ENCODE data around the gene NPIPA3.
"Not testable (repeated sequence)": the region's sequence is repeated elsewhere in the genome, so short reads cannot be mapped to it uniquely, and the experiment has no call there.

Gene NPIPA3

DNA sequence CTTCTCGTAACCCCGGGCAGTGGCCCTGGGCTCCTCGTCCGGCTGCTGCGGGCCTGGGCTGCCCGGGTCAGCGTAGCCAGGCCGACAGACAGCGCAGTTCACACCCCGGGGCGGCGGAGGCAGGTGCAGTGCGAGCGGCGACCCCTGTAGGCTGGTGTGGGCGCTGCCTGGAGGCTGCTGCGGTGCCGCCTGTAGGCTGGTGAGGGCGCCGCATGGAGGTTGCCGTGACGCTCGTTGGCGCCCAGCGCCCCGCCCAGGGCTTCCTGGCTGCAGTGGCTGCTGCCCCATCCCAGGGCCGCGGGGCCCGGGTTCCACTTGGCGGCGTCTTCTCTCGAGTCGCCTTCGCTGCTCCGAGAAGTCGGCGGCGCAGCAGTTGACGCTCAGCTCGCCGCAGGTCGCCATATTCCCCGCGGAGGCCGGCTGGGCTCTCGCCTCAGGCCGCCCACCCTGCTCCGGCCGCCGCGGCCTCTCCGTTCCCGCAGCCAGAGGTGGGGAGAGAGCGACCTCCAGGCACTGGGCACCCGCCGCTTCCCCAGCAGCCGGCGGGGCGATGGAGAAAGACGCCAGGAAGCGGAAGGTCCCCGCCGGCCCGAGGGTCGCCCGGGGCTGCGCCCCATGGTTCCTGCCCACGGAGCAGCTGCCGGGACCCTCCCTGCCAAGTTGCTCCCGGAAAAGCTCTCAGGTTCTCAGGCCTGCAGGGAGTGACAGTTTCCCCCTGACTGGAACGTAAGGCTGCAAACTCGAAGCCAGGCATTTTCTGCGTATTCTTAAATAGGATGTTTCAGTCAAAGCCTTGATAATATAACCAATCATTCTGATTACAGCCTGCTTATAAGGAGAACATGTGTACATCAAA is at the start of gene NPIPA3:
TSS of gene NPIPA3 (plus strand) at position 256 of the 856 bp plus-strand sequence. CDS start 5,533 bp downstream, outside the sequence.
- DNase-seq: not testable (repeated sequence)

DNA sequence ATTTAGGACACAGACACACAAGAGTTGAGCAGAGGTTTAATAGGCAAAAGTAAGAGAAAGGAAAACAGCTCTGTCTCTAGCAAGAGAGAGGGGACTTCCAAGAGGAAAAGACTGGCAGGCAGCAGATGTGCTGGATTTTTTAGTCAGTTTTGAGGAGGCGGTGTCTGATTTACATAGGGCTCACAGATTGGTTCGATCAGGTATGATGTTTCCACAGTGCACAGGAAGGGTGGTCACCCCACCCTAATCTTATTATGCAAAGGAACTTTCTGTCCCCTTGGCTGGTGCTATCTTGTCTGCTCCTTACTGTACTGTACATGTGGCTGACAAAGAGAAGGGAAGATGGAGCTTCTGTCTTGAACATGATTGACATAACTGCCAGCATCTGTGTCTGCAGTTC is 45.1 kb upstream of the NPIPA3 start:
- peak; percentile 93 for DNase-seq

DNA sequence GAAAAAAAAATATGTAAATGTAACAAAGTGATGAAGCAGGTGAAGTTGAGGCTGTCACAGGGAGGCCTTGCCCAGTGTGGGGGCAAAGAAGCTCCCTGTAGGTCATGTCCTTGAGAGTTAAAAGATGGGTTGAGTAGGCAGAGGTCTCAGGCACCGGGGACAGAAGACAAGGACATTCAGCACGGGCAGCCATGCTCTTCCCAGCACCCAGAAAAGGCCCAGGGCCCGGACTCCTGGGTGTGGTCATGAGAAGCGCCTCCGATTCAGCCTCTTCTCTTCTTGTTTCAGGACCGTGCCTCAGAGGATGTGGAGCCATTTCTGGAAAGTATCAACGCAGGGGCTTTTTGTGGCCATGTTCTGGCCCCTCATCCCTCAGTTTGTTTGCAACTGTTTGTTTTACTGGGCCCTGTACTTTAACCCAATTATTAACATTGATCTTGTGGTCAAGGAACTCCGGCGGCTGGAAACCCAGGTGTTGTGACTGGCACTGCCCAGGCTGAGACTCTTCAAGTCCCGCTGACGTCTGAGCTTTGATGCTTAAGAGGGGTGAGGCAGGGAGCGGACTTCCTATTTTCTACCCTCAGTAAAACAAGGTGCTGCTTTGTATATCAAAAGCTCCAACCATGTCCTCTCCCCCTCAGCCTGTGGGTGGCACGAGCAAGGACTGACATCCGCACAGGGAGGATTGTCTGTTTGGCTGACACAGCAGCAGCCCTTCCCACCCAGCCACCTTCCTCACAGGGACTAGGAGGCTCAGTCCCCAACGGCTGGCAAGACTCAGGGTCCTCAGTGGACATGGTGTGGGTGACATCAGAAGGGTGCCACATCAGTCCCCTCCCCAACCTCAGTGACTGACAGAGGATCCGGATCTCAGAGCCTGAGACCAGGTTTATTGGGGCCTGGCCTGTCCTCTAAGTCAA is 35.6 kb upstream of the NPIPA3 start:
- no peak for DNase-seq

DNA sequence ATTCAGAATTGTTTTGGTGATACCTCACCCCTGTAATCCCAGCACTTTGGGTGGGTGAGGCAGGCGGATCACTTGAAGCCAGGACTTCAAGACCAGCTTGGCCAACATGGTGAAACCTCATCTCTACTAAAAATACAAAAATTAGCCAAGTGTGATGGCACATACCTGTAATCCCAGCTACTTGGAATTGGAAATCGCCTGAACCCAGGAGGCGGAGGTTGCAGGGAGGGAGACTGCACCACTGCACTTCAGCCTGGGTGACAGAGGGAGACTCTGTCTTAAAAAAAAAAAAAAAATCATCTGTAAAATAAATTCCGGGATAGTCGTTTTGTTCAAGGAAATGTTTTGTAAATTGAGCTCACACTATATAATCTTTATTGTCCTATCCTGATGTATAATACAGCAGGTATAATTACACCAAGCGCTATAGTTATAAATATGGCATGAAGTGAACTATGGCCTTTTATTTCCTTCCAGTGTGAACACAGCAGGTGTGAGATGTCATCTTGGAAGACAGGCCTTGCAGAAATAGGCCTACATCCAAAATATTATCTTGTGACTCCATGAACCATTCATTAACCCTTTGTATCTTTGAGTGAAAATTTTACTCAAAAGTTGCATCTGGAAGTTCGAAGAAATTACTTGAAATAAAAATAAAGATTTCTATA is 34.5 kb upstream of the NPIPA3 start:
- DNase-seq: no peak

DNA sequence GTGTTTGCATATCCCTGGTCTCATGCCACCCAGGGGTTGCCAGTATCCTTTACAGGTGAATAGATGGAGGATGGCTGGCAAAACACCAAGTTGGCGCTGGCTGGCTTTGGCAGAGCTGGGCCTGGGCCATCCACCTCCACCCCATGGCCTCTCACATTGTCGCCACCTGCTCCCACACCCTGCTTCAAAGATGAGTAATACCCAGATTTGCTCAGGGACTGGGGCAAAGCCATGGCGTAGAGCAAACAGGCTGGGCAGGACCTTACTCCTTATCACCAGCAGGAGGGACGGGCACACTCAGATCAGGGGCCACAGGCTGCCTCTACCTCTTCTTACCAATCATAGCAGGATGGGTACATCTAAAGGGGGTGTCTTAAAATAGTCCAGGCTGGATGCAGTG is 33.4 kb upstream of the NPIPA3 start:
- DNase-seq: peak; percentile 17

DNA sequence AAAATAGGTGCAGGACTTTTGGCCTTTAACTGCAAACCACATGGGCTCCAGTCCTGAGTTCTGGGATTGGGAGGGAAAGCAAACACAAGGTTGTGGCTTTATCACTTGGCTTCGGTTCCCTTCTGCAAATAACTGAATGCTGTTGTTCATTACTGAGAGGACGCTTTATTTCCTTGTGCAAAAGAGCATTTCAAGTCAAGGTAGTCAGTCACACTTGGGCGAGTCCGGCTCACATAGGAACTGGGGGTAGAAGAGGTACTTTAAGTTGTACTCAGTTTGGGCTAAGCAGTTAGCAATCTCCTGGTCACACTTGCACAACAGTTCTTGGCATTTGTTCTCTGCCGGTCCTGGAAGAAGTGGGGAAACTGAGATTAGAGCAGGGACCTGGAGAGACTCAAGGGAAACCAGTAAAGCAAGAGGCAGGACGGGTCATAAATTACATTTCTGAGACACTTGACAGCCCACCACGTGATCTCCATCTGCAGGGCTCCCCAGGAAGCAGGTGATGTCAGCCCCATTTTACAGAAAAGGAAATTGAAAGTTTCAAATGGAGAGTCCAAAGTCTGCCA is 30.7 kb upstream of the NPIPA3 start:
- no peak for DNase-seq

DNA sequence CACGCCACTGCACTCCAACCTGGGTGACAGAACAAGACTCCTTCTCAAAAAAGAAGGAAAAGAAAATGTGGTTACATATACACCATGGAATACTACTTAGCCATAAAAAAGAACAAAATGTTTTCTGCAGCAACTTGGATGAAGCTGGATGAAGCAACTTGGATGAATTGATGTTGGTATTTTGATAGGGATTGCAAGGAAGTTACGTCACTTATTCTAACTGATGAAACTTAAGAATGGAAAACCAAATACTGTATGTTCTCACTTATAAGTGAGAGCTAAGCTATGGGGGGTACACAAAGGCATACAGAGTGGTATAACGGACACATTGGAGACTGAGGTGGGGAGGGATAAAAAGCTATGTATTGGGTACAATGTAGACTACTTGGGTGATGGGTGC is 26.6 kb upstream of the NPIPA3 start:
- no peak for DNase-seq

DNA sequence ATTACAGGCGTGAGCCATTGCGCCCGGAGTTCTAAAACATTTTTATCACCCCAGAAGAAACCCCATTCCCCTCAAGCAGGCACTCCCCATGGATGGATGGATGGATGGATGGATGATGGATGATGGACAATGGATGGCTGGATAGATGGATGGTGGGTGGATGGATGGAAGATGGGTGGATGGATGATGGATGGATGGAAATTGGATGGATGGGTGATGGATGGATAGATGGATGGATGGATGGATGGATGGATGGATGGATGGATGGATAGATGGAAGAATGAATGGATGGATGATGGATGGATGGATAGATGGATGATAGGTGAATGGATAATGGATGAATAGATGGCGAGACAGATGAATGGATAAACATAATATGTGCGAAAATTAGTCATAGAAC is 25.6 kb upstream of the NPIPA3 start:
- no peak for DNase-seq

DNA sequence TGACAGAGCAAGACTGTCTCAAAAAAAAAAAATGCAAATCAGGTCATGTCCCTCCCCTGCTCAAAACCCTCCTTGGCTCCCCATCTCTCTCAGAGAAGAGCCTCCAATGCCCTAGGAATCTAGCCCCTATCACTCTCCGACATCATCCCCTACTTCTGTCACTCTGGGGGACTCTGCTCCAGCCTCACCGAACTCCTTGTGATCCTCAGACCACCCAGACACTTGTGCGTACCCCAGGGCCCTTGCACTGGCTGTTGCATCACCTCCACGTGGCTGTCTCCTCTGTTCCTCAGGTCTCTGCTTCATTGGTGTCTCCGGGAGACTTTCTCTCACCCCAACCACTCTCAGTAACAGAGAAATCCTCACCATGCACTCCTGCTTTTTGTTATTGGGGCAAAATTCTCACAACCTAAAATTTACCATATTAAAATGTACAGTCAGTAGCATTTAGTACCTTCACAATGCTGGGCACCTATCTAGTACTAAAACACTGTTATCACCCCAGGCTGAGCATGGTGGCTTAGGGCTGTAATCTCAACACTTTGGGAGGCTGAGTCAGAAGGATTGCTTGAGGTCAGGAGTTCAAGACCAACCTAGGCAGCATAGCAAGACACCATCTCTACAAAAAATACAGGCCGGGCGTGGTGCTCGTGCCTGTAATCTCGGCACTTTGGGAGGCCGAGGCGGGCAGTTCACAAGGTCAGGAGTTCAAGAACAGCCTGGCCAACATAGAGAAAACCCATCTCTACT is 24.3 kb upstream of the NPIPA3 start:
- no peak for DNase-seq

DNA sequence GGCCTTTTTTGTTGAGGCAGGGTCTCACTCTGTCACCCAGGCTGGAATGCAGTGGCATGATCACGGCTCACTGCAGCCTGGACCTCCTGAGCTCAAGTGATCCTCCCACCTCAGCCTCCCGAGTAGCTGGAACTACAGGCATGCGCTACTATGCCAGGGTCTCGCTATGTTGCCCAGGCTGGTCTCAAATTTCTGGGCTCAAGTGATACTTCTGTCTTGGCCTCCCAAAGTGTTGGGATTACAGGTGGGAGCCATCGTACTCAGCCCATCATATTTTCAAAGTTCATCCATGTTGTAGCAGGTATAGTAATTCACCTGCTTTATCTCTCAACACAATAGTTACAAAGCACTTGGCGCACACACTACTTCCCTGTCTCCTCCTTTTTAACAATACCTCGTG is 22.8 kb upstream of the NPIPA3 start:
- not testable (repeated sequence) for DNase-seq

DNA sequence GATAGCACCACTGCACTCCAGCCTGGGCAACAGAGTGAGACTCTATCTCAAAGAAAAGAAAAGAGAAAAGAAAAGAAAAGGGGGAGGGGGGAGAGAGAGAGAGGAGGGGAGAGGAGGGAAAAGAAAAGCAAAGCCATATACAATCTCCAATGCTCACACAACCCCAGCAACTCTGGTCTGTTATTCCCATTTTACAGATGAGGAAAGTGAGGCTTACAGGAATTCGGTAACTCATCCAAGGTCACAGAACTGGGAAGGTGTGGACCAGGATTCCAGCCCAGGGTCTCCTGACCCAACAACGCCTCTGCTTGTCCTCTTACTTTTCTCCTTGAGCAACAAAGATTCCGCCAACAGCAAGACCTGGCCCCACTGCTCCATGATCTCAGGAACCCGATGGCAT is 22.1 kb upstream of the NPIPA3 start:
- DNase-seq: no peak

DNA sequence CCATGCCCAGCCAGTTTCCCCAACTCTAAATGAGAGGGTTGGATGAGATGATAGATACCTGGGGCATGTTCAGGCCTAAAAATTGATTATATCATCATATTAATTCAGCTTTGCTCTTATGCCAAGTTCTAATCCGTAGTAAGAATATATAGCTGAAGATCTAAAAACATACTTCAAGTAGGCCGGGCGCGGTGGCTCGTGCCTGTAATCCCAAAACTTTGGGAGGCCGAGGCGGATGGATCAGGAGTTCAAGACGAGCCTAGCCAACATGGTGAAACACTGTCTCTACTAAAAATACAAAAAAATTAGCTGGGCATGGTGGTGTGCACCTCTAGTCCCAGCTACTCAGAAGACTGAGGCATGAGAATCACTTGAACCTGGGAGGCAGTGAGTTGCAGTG is 21.1 kb upstream of the NPIPA3 start:
- no peak for DNase-seq

DNA sequence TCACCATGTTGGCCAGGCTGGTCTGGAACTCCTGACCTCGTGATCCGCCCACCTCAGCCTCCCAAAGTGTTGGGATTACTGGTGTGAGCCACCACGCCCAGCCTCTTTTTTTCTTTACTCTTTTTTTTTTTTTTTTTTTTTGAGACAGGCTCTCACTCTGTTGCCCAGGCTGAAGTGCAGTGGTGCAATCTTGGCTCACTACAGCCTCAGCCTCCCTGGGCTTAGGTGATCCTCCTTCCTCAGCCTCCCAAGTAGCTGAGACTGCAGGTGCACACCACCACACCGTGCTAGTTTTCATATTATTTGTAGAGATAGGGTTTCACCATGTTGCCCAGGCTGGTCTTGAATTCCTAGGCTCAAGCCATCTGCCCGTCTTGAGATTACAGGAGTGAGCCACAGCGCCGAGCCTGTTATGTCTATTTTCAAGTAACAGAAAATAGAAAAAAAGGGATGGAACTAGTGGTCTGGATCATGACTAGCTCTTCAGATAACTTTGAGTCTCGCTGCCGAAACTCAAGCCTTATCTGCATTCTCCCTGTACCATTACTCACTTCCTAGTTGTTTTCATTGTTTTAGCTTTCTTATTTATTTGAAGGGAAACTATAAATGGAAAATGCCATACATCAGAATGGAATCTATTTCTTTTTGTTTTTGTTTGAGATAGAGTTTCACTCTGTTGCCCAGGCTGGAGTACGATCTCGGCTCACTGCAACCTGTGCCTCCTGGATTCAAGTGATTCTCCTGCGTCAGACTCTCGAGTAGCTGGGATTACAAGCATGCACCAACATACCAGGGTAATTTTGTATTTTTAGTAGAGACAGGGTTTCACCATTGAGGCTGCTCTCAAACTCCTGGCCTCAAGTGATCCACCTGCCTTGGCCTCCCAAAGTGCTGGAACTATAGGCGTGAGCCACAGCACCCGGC is 17.1 kb upstream of the NPIPA3 start:
- peak; percentile 72 for DNase-seq

DNA sequence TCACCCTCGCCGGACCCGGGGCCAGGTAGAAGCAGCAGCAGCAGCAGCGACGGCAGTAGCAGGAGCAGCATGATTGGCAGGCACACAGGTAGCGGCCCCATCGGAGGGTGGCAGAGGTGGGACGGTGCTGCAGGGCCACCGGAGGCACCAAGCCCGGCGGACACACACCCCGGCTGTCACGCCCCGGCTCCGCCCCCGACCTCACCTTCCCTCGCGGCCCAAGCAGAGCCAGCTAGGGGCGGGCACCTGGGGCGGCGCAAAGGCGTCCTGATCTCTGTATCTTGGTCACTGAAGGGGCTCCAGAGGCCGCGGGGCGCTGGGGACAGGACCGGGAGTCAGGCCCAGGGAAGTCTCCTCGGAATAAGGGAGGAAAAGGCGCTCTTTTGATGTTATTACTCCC is 9.1 kb upstream of the NPIPA3 start, which contains the start of gene PLA2G10:
TSS of gene PLA2G10 (minus strand) at position 180 of the 400 bp plus-strand sequence. CDS start at position 101, 79 bp downstream.
- DNase-seq: not testable (repeated sequence)

DNA sequence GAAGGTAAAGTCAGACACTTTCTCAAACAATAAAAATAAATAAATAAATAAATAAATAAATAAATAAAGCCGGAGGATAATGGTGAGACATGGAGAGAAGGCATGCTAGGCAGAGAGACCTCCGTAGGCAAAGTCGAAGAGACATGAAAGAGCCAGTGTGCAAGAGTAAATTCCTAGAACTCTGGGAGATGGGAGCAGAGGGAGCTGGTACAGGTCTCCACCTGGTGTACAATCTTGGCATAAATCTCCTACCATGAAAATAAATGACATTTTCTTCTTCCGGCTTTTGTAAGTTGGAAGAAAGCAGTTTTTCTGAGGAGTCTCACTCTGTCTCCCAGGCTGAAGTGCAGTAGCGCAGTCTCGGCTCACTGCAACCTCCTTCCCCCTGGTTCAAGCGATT is 1.4 kb upstream of the NPIPA3 start:
- DNase-seq: not testable (repeated sequence)

DNA sequence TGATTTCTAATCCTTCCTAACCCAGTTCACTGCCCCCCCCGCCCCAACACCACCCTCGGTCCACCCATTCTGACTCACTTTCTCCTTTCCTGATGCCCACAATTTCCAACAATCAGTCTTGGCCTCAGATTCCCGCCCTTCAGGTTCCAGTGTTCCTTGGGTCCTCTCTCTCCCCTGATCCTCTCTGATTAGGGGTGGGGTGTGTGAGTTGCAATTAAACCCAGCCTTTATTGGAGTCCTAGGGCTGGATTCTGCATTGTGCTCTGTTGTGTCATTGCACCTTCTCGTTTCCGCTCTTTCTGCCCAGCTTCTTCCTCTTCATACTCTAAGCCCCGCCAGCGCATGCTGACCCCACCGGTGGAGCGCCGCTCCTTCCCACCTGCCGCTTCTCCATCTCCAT is 539 bp upstream of the NPIPA3 start:
- DNase-seq: not testable (repeated sequence)

DNA sequence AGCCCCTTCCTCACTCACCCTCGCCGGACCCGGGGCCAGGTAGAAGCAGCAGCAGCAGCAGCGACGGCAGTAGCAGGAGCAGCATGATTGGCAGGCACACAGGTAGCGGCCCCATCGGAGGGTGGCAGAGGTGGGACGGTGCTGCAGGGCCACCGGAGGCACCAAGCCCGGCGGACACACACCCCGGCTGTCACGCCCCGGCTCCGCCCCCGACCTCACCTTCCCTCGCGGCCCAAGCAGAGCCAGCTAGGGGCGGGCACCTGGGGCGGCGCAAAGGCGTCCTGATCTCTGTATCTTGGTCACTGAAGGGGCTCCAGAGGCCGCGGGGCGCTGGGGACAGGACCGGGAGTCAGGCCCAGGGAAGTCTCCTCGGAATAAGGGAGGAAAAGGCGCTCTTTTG is 30.0 kb downstream of the NPIPA3 start:
- DNase-seq: not testable (repeated sequence)

DNA sequence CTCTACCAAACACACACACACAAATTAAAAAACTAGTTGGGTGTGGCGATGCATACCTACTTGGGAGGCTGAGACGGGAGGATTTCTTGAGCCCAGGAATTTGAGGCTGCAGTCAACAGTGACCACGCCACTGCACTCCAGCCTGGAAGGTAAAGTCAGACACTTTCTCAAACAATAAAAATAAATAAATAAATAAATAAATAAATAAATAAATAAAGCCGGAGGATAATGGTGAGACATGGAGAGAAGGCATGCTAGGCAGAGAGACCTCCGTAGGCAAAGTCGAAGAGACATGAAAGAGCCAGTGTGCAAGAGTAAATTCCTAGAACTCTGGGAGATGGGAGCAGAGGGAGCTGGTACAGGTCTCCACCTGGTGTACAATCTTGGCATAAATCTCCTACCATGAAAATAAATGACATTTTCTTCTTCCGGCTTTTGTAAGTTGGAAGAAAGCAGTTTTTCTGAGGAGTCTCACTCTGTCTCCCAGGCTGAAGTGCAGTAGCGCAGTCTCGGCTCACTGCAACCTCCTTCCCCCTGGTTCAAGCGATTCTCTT is 37.7 kb downstream of the NPIPA3 start:
- not testable (repeated sequence) for DNase-seq

DNA sequence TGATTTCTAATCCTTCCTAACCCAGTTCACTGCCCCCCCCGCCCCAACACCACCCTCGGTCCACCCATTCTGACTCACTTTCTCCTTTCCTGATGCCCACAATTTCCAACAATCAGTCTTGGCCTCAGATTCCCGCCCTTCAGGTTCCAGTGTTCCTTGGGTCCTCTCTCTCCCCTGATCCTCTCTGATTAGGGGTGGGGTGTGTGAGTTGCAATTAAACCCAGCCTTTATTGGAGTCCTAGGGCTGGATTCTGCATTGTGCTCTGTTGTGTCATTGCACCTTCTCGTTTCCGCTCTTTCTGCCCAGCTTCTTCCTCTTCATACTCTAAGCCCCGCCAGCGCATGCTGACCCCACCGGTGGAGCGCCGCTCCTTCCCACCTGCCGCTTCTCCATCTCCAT is 38.6 kb downstream of the NPIPA3 start:
- not testable (repeated sequence) for DNase-seq

Measured in hematopoietic multipotent progenitor cell treated with erythropoietin and hydrocortisone succinate and interleukin-3 and kit ligand, for 4 days (in vitro differentiated cells).